Measurements from ENCODE around the gene PLD4.
"Not testable (repeated sequence)": the region's sequence is repeated elsewhere in the genome, so short reads cannot be mapped to it uniquely, and the experiment has no call there.

GRCh38 chr14:104950701-104951100 is 26.0 kb downstream of the PLD4 start:
- TF ChIP-seq CTCF, POLR2A (IDR thresholded peaks at IDR 0.05): not testable (repeated sequence)

All from uterus (tissue), 2 donors.